Ovary (tissue), 9 donors: ENCODE results near the gene DMXL2. TPM values are rescaled to one million over a fixed set of nuclear protein-coding genes. Genes with fewer than 3 reads are reported as not detected.
"Not testable (repeated sequence)": the region's sequence is repeated elsewhere in the genome, so short reads cannot be mapped to it uniquely, and the experiment has no call there.

ENCODE experiments used
- DNase-seq, 5 donors: peaks; one replicate each; pipeline ENCODE4 v3.0.0-alpha.2; 2019 to 2020
- H3K27ac ChIP-seq, 2 donors: fragments of 200-600 bp; one replicate each; pipeline versions ENCODE4 v1.5.1 to v1.8.0; 2019 to 2022
- H3K27me3 ChIP-seq: fragments of 200-600 bp; one replicate; pipeline ENCODE4 v1.8.0; 2022
- H3K36me3 ChIP-seq: fragments of 200-600 bp; sonication (generic); one replicate; pipeline ENCODE4 v1.5.1; 2019
- H3K4me1 ChIP-seq: one replicate; pipeline ENCODE4 v1.8.1; 2013; ENCODE audit warnings: mild to moderate bottlenecking, moderate library complexity; ENCODE audit not compliant: insufficient read depth
- H3K4me3 ChIP-seq: fragments of 200-600 bp; sonication (generic); one replicate; pipeline ENCODE4 v1.5.1; 2017
- H3K9me3 ChIP-seq, 2 donors: fragments of 200-600 bp in 1 of 2; sonication (generic) in 1 of 2; one replicate each; pipeline versions ENCODE4 v1.5.1 to v1.8.1; 2013 to 2019; ENCODE audit warnings: mild to moderate bottlenecking in 1 of 2, moderate library complexity in 1 of 2
- CTCF ChIP-seq, 3 donors: fragments of 450-650 bp in 2 of 3; fragments of 200-600 bp in 1 of 3; IDR thresholded peaks; one replicate each; pipeline versions ENCODE4 v1.5.1 to v1.8.0; 2016 to 2022; ENCODE audit warnings: antibody characterized with exemption in 3 of 3, mild to moderate bottlenecking in 1 of 3
- EP300 ChIP-seq: sonication (generic); formaldehyde crosslinking; IDR thresholded peaks from one replicate; pipeline ENCODE4 v1.6.1; 2017; ENCODE audit warnings: antibody characterized with exemption
- POLR2A ChIP-seq: fragments of 450-650 bp; IDR thresholded peaks from one replicate; pipeline ENCODE4 v1.6.1; 2017; ENCODE audit warnings: antibody characterized with exemption, mild to moderate bottlenecking, moderate library complexity
- whole genome bisulfite sequencing, 3 donors: extraction: QIAGEN DNeasy Blood & Tissue Kit in 1 of 3; methylation state at CpG; one replicate each; pipeline versions ENCODE4 v1.1.5 to v1.1.7; 2013 to 2017; 5-methylcytosine and 5-hydroxymethylcytosine counted together
- intact Hi-C, 4 donors: fragments of 100-400 bp; cut with DNase I; formaldehyde crosslinking; loops; one replicate each; pipeline versions ENCODE4 v1.11.0 to v1.15.1; 2022 to 2023
- polyA plus RNA-seq, 2 donors: library from polyadenylated mRNA; stranded (reverse); fragments of 200-250 nt in 1 of 2; fragments of 350-450 nt in 1 of 2; fragmentation: Illumina TruSeq in 1 of 2; extraction: RNeasy Lipid Tissue Mini Kit (QIAGEN cat#74804) in 1 of 2; gene quantifications; one replicate each; pipeline ENCODE4 v1.2.3, GENCODE V29; 2013 to 2014
- total RNA-seq, 7 donors: library from RNA; depleted of rRNA in 2 of 7; stranded (reverse); fragments of >200 nt in 2 of 7; fragmentation: NEBNext Ultra II Directional in 3 of 7; extraction: Animal tissue kit (Norgen Biotek cat#: 25700) in 3 of 7; gene quantifications; one replicate each; pipeline versions ENCODE4 v1.1.0 to v1.2.4, GENCODE V29; 2016 to 2023
- donor health status: DM: no; HTN: no; CAD: no; lungs with moderate emphysema.
- donor health status: DM: no; HTN: no; CAD: no.
- donor health status: Bipolar disorder and iron deficiency.
- donor health status: DM: yes; HTN: yes; CAD: no.
- donor health status: DM: no; HTN: no; CAD: no.
- donor health status: DM: yes; HTN: yes; CAD: no.

DMXL2 gene
- total and polyA plus RNA-seq, 9 donors: 9.1 to 28.5 (median 16.1) TPM

GRCh38 chr15:51576911-51577500 lies 45.6 kb downstream of the DMXL2 start:
- intact Hi-C loops: no loop called here
- Histone ChIP-seq H3K4me3 (no peak overlapping the region), H3K9me3 (no peaks in the 10 kb centered on the region), H3K4me1 (peaks cover 2% of the 10 kb centered on the region), H3K27ac (no peak overlapping the region), H3K36me3 (no peaks in the 10 kb centered on the region), H3K27me3 (no peaks in the 10 kb centered on the region)
- TF ChIP-seq CTCF (IDR thresholded peaks at IDR 0.05) (no peak), POLR2A (no peak), EP300 (no peak)
- 32% methylated on average over 2 of the region's 2 CpGs for WGBS, 3 donors
- DNase-seq: peak in 1 of 5 donors; percentile 31

- Histone ChIP-seq H3K9me3 (no peaks in the 10 kb centered on the region), H3K4me3 (no peak overlapping the region), H3K4me1 (peaks cover 2% of the 10 kb centered on the region), H3K36me3 (no peaks in the 10 kb centered on the region), H3K27me3 (no peaks in the 10 kb centered on the region), H3K27ac (no peak overlapping the region)
- WGBS, 3 donors: 96 to 100% (median 98%) methylated on average over 1 of the region's 1 CpG
- no peak for TF ChIP-seq CTCF (IDR thresholded peaks at IDR 0.05)
- no peak for TF ChIP-seq POLR2A
- no peak for TF ChIP-seq EP300
- intact Hi-C loops: no loop called here
- DNase-seq: no peak
Measured at GRCh38 chr15:51576286-51576850, 46.2 kb downstream of the DMXL2 start.

- TF ChIP-seq EP300 (no peak), CTCF (IDR thresholded peaks at IDR 0.05) (no peak), POLR2A (no peak)
- Histone ChIP-seq H3K36me3 (no peaks in the 10 kb centered on the region), H3K27me3 (no peaks in the 10 kb centered on the region), H3K9me3 (no peaks in the 10 kb centered on the region), H3K4me3 (no peak overlapping the region), H3K27ac (no peak overlapping the region), H3K4me1 (peaks cover 2% of the 10 kb centered on the region)
- 93 to 97% (median 95%) methylated on average over 1 of the region's 1 CpG for WGBS, 3 donors
- DNase-seq: no peak
- intact Hi-C loops: no loop called here
Measured at GRCh38 chr15:51575775-51576174, 46.8 kb downstream of the DMXL2 start.

GRCh38 chr15:51573352-51573751 lies 49.2 kb downstream of the DMXL2 start:
- H3K36me3 ChIP-seq, H3K27ac ChIP-seq, H3K27me3 ChIP-seq, intact Hi-C loops, DNase-seq, H3K9me3 ChIP-seq, H3K4me3 ChIP-seq, H3K4me1 ChIP-seq: not testable (repeated sequence)
- 92 to 98% (median 94%) methylated on average over 2 of the region's 2 CpGs for whole genome bisulfite sequencing, 3 donors

- H3K4me3 ChIP-seq, H3K36me3 ChIP-seq, intact Hi-C loops, H3K9me3 ChIP-seq, H3K27ac ChIP-seq, H3K4me1 ChIP-seq, H3K27me3 ChIP-seq, DNase-seq: not testable (repeated sequence)
- WGBS, 3 donors: 80 to 86% (median 84%) methylated on average over 17 to 18 of the region's 18 CpGs
Measured at GRCh38 chr15:51568939-51569784, 53.4 kb downstream of the DMXL2 start.
